Kidney (tissue), 14 donors: ENCODE results near the gene CXCL10. TPM values are rescaled to one million over a fixed set of nuclear protein-coding genes. Genes with fewer than 3 reads are reported as not detected.

ENCODE experiments used
- DNase-seq, 5 donors: peaks; one replicate each; pipeline ENCODE4 v3.0.0-alpha.2; 2013 to 2020
- FAIRE-seq: peaks from 2 replicates; lab custom pipeline; 2012; peaks lifted over from hg19 to GRCh38; lab: Jason Lieb, UNC
- H3K27ac ChIP-seq, 2 donors: one replicate each; pipeline ENCODE4 v1.7.0; 2013; ENCODE audit warnings: low read depth in 2 of 2, low read length in 2 of 2, inconsistent platforms in 1 of 2
- H3K27me3 ChIP-seq: one replicate; pipeline ENCODE4 v1.7.1; 2013; ENCODE audit warnings: low read length, inconsistent platforms; ENCODE audit not compliant: control insufficient read depth, insufficient read depth
- H3K36me3 ChIP-seq, 3 donors: one replicate each; pipeline versions ENCODE4 v1.7.0 to v1.7.1; 2013; ENCODE audit warnings: low read length in 3 of 3, control low read depth in 1 of 3, inconsistent platforms in 1 of 3; ENCODE audit not compliant: insufficient read depth in 3 of 3, control insufficient read depth in 2 of 3
- H3K4me1 ChIP-seq, 3 donors: one replicate each; pipeline versions ENCODE4 v1.7.0 to v1.7.1; 2013; ENCODE audit warnings: low read length in 3 of 3, inconsistent platforms in 1 of 3, low read depth in 1 of 3; ENCODE audit not compliant: control insufficient read depth in 2 of 3, insufficient read depth in 2 of 3
- H3K4me3 ChIP-seq, 3 donors: one replicate each; pipeline versions ENCODE4 v1.7.0 to v1.8.1; 2013; ENCODE audit warnings: low read length in 3 of 3, control low read depth in 1 of 3, inconsistent platforms in 1 of 3
- H3K9ac ChIP-seq, 3 donors: one replicate each; pipeline versions ENCODE4 v1.7.0 to v1.7.1; 2013; ENCODE audit warnings: low read length in 3 of 3, control low read depth in 1 of 3, inconsistent platforms in 1 of 3
- H3K9me3 ChIP-seq, 3 donors: one replicate each; pipeline versions ENCODE4 v1.7.0 to v1.7.1; 2013; ENCODE audit warnings: low read length in 3 of 3, control low read depth in 1 of 3, inconsistent platforms in 1 of 3; ENCODE audit not compliant: control insufficient read depth in 2 of 3, insufficient read depth in 1 of 3
- intact Hi-C: fragments of 100-400 bp; cut with DNase I; formaldehyde crosslinking; loops from one replicate; pipeline ENCODE4 v1.11.1; 2022
- polyA plus RNA-seq: library from polyadenylated mRNA; stranded (reverse); fragments of 350-450 nt; fragmentation: Illumina TruSeq; extraction: RNeasy Lipid Tissue Mini Kit (QIAGEN cat#74804); gene quantifications from one replicate; pipeline ENCODE4 v1.2.3, GENCODE V29; 2014; ENCODE audit warnings: low read depth, low replicate concordance; ENCODE audit not compliant: insufficient read depth
- total RNA-seq: library from RNA; stranded (reverse); fragmentation: NEBNext Ultra II Directional; extraction: Animal tissue kit (Norgen Biotek cat#: 25700); gene quantifications from one replicate; pipeline ENCODE4 v1.2.1, GENCODE V29; 2021
- TF ChIP-seq, protein P1 (sequence below): IDR thresholded peaks from 3 replicates; pipeline ENCODE4 v1.5.1; 2012; ENCODE audit warnings: mild to moderate bottlenecking, moderate library complexity, borderline replicate concordance; ENCODE audit not compliant: insufficient read depth; ENCODE audit errors: extremely low read depth
- donor health status: control.
- donor health status: control.
- donor health status: control.
- donor health status: control.
- donor health status: control.
- donor health status: DM: yes; HTN: yes; CAD: no.
- donor health status: Normal renal cell carcinoma (clear cell type).

CXCL10 gene
- total and polyA plus RNA-seq, 2 donors from 2014 or later = 1.3 to 1.4 TPM

DNA sequence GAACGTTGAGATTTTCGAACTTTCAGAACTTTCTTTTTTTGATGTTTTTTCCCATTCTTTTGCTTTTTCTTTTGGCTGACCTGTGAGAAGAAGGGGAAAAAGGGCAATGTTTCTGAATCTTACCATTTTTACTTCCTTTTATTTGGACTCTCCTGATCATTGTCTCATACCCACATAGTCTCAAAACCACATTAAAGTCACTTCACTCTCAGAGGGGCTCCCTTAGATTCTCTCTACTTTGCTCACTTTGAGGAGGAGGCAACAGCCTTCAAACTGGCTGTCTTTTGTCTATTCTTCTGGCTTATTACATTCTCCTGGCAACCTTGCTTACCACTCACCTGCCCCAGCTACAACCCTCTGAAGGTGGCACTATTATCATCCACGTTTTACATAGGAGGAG is 19.7 kb downstream of the CXCL10 start:
- H3K36me3 ChIP-seq = no peaks in the 10 kb centered on the region
- no peak overlapping the region for H3K27ac ChIP-seq
- H3K27me3 ChIP-seq = no peaks in the 10 kb centered on the region
- TF ChIP-seq, protein P1, sequence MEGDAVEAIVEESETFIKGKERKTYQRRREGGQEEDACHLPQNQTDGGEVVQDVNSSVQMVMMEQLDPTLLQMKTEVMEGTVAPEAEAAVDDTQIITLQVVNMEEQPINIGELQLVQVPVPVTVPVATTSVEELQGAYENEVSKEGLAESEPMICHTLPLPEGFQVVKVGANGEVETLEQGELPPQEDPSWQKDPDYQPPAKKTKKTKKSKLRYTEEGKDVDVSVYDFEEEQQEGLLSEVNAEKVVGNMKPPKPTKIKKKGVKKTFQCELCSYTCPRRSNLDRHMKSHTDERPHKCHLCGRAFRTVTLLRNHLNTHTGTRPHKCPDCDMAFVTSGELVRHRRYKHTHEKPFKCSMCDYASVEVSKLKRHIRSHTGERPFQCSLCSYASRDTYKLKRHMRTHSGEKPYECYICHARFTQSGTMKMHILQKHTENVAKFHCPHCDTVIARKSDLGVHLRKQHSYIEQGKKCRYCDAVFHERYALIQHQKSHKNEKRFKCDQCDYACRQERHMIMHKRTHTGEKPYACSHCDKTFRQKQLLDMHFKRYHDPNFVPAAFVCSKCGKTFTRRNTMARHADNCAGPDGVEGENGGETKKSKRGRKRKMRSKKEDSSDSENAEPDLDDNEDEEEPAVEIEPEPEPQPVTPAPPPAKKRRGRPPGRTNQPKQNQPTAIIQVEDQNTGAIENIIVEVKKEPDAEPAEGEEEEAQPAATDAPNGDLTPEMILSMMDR = no peak
- DNase-seq (no peak), FAIRE-seq (no peak)
- H3K9ac ChIP-seq = no peak overlapping the region
- intact Hi-C loops = no loop called here
- H3K4me1 ChIP-seq = peaks cover 0 to 6% (median 3%) of the 10 kb centered on the region in 3 donors
- no peaks in the 10 kb centered on the region for H3K9me3 ChIP-seq
- H3K4me3 ChIP-seq = no peak overlapping the region

GRCh38 chr4:76003035-76003434 is 20.3 kb downstream of the CXCL10 start:
- no peaks in the 10 kb centered on the region for H3K36me3 ChIP-seq
- H3K27me3 ChIP-seq = no peaks in the 10 kb centered on the region
- no peak overlapping the region for H3K4me3 ChIP-seq
- FAIRE-seq (no peak), DNase-seq (no peak)
- H3K27ac ChIP-seq = no peak overlapping the region
- peaks cover 0 to 6% (median 3%) of the 10 kb centered on the region in 3 donors for H3K4me1 ChIP-seq
- TF ChIP-seq, protein P1 = no peak
- H3K9me3 ChIP-seq = no peaks in the 10 kb centered on the region
- H3K9ac ChIP-seq = no peak overlapping the region
- intact Hi-C loops = no loop called here

DNA sequence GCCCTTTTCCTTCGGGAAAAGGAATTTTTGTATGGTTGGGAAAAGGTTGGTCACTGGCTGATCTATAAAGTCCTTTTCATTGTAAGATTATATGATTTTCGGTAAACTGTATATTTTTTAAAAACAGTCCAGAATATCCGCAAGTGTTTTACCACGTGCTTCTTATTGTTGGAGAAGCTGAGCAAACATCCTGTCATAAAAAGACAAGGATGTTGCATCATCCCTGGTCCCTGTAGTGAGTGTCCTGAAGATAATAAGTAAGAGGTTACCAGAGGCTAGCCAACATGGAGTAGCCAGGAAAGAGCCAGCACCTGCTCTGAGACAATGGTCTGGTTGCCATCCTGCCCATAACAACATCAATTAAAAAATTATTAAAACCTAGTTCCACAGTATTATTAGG is 21.1 kb downstream of the CXCL10 start:
- Histone ChIP-seq H3K4me1 (peaks cover 0 to 6% (median 3%) of the 10 kb centered on the region in 3 donors), H3K9me3 (no peaks in the 10 kb centered on the region), H3K36me3 (no peaks in the 10 kb centered on the region), H3K9ac (no peak overlapping the region), H3K27me3 (no peaks in the 10 kb centered on the region), H3K27ac (no peak overlapping the region), H3K4me3 (no peak overlapping the region)
- DNase-seq = no peak
- FAIRE-seq = no peak
- intact Hi-C loops = no loop called here
- TF ChIP-seq, protein P1 = no peak

DNA sequence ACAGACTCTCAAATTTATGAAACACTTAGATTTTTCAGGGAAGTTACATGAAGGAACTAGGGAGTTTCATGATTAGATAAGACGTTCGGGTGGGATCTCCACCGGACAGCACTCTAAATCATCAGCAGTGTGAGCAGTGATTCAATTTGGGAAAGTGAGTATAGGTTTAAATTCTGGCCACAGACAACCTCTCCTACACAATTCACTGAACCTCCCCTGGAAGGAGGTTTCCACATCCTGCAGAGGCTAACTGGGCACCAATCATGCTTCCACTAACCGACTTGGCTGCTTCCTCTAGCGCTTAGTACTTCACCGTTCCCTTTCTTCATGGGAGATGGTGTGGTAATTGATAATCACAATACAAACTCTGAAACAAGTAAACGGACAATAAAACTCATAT is 21.6 kb downstream of the CXCL10 start:
- no peak overlapping the region for H3K4me3 ChIP-seq
- H3K4me1 ChIP-seq = peaks cover 0 to 6% (median 3%) of the 10 kb centered on the region in 3 donors
- no peak overlapping the region for H3K27ac ChIP-seq
- H3K9me3 ChIP-seq = no peaks in the 10 kb centered on the region
- H3K36me3 ChIP-seq = no peaks in the 10 kb centered on the region
- H3K27me3 ChIP-seq = no peaks in the 10 kb centered on the region
- FAIRE-seq = no peak
- H3K9ac ChIP-seq = no peak overlapping the region
- intact Hi-C loops = no loop called here
- TF ChIP-seq, protein P1 = no peak
- no peak for DNase-seq
